Measurements from ENCODE around the gene NUP88. TPM values are rescaled to one million over a fixed set of nuclear protein-coding genes. Genes with fewer than 3 reads are reported as not detected.

The NUP88 gene
- total RNA-seq (2022; extraction: Qiagen RNA extraction): 88.1 to 107 TPM (median 91.3 TPM) in 5 replicates

GRCh38 chr17:5419356-5419958 lies at the start of gene NUP88:
Gene NUP88, minus strand, starts transcription at chr17:5419662. Its CDS starts 12 bp downstream, at chr17:5419650.

GRCh38 chr17:5438716-5439445 lies 19.4 kb upstream of the NUP88 start, which contains the start of gene C1QBP:
Gene C1QBP, minus strand, starts transcription at chr17:5439155. Its CDS starts 82 bp downstream, at chr17:5439073.

GRCh38 chr17:5419959-5420653 lies 644 bp upstream of the NUP88 start, which contains the start of gene RPAIN:
Gene RPAIN, plus strand, starts transcription at chr17:5420182. Its CDS starts 29 bp downstream, at chr17:5420211.

Other genes with a start within 250 kb of the NUP88 start
- gene ZNF594, start 227.8 kb downstream of the NUP88 start, total RNA-seq (2022; extraction: Qiagen RNA extraction): 1.1 to 1.5 TPM (median 1.5 TPM) in 5 replicates
- gene SCIMP, start 184.8 kb downstream of the NUP88 start, total RNA-seq (2022; extraction: Qiagen RNA extraction): not detected in 5 replicates
- 36.8 to 44.3 TPM (median 41.1 TPM) in 5 replicates for gene RABEP1, start 137.4 kb downstream of the NUP88 start, total RNA-seq (2022; extraction: Qiagen RNA extraction)
- gene RPAIN, start 520 bp upstream of the NUP88 start, total RNA-seq (2022; extraction: Qiagen RNA extraction): 30.4 to 42.0 TPM (median 33.3 TPM) in 5 replicates
- gene C1QBP, start 19.5 kb upstream of the NUP88 start, total RNA-seq (2022; extraction: Qiagen RNA extraction): 527 to 618 TPM (median 576 TPM) in 5 replicates
- gene DHX33, start 49.3 kb upstream of the NUP88 start, total RNA-seq (2022; extraction: Qiagen RNA extraction): 22.9 to 32.8 TPM (median 30.5 TPM) in 5 replicates
- 96.2 to 119 TPM (median 107 TPM) in 5 replicates for gene DERL2, start 66.5 kb upstream of the NUP88 start, total RNA-seq (2022; extraction: Qiagen RNA extraction)
- 14.4 to 17.1 TPM (median 15.1 TPM) in 5 replicates for gene MIS12, start 66.9 kb upstream of the NUP88 start, total RNA-seq (2022; extraction: Qiagen RNA extraction)
- 2.0 to 2.8 TPM (median 2.3 TPM) in 5 replicates for gene NLRP1, start 164.8 kb upstream of the NUP88 start, total RNA-seq (2022; extraction: Qiagen RNA extraction)

Data from A549 treated with dexamethasone at 1 μM for 4 hours (cell line).